Activated CD8-positive, alpha-beta memory T cell treated with anti-CD3 and anti-CD28 coated beads, Interleukin-2, amount 50 U/mL, for 24 hours (primary cell): ENCODE data around the gene JPH3.

ENCODE experiments used
- DNase-seq: peaks from one replicate; pipeline ENCODE4 v3.0.0-alpha.2; 2020; ENCODE audit errors: extremely low read depth

The JPH3 gene

DNA sequence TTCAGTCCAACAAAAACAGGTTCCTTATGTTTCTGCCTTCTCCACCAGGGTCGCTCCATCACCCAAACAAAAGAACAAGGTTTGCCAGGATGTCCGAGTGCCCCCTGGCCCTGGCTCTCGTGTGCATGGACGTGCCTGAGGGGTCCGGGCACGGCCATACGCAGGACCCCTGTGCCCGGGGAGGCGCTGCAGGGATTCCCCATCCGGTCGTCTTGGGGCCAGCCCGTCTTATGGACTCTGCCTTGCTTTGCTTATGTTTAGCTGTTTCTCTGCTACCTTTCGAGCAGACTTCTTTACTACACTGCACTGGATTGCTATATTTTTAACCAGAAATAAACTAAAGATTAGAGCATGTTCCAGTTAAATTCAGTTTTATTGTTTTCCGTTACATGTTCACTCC is 95.5 kb downstream of the JPH3 start:
- DNase-seq, result no peak

DNA sequence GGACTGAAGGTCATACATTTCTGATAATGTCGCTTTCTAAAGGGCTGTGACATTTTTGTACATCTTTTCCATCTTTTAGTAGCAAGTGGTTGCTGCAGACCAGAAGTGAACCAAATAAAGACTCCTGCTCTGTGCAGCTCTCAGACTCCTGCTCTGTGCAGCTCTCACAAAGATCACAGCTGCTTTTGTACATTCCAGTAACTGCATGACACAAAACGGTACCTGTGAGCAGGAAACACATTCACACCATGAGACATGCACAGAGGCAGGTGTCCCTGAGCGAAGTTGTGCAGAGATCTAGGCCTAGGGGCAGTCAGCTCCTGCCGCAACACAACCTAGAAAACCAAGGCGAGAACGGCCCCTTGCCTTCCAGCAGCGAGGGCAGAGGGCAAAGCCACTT is 95.9 kb downstream of the JPH3 start:
- no peak for DNase-seq

DNA sequence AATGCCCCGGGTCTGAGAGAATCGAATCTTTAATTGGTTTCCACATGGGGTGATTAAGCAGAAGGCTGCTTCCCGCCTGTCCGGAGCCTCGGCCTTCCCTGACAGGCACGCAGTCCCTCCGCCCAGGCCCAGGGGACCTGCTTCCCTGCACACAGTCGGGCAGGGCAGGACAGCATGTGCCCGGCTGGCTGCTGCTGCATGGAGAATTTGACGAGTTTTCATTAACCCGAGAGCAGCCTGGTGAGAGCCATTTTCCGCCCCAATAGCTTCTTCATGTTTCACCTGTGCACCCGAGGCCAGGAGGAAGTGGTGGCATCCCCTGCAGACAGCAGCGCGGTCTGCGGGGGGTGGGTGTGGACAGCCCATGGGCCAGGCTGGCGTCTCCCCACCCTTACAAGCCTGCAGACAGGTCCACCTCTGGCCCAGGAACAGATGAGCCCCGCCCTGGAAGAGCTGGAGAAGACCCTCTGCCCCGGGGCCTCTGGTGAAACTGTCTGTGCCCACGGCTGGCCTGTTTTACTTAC is 96.4 kb downstream of the JPH3 start:
- DNase-seq, result no peak

DNA sequence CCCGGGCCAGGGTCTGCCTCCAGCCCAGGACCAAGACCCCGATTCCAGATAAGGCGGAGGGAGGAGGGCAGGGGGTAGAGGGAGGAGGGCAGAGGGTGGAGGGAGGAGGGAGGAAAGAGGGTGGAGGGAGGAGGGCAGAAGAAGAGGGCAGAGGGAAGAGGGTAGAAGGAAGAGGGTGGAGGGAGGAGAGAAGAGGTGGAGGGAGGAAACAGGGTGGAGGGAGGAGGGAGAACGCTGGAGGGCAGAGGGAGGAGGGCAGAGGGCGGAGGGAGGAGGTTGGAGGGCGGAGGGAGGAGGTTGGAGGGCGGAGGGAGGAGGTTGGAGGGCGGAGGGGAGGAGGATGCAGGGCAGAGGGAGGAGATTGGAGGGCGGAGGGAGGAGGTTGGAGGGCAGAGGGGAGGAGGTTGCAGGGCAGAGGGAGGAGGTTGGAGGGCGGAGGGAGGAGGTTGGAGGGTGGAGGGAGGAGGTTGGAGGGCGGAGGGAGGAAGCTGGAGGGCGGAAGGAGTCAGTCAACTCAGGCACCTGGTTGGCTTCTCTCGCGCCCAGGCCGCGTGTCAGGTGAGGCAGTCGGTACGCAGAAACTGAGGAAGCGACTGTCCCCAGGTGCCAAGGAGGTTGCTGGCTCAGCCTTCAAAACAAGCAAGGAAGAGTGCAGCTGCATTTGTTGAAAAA is 98.2 kb downstream of the JPH3 start:
- DNase-seq, result no peak

DNA sequence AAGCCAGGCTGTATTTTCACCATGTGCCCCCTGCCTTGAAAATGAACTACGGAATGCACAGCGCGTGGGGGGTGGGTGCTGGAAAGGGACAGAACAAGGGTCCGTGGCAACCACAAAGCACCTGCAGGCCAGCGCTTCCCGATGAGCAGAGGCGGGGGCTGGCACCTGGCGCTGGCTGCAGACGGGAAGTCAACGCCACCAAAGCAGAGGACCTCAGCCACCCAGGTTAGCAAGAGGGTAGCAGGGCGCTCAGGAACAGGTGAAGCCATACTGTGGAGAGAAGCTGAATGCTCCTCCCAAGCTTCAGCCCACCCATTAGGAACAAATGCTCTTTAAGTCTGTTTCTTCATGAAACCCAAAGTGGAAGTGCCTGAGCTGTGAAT is 98.8 kb downstream of the JPH3 start:
- DNase-seq, result no peak

DNA sequence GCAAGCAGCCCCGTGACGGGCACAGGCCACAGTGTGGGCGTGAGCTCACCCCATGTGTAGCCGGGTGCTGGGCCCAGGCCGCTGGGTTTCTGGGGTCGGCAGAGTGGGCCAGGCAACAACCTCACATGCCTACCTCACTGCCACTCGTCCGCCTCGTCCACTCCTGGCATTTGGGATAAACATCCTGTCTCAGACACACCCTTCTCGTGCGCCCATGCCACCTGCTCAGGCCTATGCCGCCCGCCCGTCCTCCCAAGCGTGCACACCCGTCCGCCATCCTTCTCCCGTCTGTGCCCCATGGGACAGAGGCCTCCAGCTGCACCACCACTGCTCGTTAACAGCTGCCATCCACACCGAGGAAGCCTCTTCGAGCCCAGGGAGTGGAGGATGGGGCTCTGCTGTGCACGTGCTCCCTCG is 99.2 kb downstream of the JPH3 start:
- no peak for DNase-seq

DNA sequence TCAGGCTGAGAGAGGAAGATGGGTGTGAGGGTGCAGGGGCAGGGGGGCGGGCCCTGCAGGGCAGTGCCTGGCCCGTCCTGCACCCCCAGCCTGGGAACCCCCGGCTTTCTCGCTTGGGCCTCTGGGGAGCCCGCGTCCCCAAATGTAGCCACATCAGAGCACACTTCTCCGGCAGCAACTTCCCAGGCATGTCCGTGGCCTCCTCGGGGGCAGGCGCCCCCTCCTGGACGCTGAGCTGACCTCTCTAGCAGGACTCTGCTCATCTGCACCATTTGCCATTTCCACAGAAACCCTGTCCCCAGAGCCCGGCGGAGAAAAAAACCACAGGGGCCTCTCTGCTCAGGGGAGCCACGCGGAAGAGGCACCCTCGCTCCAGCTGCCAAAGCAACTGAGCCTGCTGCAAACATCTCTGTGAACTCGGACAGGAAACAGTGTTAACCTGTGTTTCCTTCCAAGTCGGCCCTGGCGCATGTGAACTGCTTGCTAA is 100.1 kb downstream of the JPH3 start:
- DNase-seq, result no peak

DNA sequence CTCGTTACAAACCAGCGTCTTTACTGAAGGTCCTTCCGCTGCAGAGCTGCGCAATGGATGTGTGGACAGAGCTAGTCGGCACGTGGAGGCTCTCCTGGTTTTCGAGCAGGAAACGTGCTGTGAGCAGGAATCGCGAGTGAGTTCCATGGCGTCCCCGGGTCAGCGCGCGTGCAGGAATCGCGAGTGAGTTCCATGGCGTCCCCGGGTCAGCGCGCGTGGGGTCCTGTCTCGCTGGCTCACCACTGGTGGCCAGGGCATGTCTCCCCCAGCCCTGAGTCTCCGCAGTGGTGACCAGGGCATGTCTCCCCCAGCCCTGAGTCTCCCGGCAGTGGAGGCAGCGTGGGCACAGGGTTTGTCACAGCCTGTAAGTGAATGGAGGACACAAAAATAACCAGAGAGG is 100.8 kb downstream of the JPH3 start:
- no peak for DNase-seq

DNA sequence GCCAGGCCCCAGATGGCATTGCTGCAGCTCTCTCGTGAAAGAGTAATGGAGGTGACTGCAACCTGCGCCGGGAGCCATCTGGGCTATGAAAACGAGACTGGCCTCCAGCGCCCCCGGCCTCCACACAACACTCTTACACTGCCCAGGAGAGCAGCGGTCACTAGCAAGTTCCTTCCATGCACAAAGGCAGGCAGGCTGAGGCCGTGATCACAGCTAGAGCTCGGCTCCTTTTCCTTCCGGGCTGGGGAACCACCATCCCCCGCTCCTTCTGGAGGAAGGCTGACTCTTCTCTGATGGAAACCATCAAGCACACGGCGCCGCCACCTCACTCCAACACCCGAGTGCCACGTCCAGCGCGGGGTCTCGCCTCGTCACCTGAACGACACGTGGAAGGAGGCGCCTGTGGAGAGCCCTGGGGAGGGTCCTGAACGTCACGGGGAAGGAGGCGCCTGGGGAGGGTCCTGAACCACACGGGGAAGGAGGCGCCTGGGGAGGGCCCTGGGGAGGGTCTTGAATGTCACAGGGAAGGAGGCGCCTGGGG is 101.6 kb downstream of the JPH3 start:
- DNase-seq, result no peak

DNA sequence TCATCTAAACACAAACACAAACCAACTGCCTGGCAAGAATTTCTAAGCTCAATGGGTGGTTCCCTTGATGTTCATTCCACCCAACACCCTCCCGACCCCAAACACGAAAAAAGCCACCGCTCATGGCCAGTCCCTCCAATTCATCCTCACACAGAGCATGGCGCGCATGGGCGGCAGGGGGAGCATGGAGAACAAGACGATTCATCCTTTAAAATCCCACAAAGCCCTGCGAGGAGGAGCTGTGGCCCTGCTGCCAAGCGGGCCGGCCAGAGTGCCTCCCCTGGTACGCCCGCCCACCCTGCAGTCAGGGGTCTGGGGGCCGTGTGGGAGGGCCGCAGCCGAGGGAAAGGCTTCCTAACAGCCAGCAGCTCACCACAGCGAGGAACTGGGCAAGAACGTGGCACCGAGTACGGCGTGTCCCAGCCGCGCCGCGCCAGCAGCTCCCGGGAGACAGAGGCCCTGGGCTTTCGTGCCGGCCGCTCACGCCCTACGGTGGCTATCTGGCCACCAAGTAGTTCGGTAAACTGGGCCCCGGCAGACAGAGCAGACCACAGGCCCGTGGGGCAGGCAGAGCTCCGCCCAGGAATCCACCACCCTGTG is 102.5 kb downstream of the JPH3 start:
- DNase-seq, result no peak

DNA sequence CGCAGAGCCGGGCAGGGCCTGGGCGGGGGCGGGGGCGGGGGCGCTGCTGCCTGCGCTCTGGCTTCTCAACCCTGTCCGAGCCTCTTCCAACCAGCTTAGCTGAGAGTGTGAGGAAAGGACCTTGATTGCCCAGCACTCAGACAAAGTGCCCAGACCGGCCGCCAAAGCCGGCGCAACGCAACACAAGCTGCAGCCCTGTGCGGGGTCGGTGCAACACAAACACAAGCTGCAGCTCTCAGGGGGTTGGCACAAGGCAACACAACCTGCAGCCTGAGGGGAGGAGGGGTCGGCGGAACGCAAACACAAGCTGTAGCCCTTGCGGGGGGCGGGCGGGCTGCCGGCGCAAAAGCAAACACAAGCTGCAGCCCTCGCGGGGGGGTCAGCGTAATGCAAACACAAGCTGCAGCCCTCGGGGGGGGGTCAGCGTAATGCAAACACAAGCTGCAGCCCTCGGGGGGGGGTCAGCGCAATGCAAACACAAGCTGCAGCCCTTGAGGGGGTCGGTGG is 103.5 kb downstream of the JPH3 start:
- no peak for DNase-seq

DNA sequence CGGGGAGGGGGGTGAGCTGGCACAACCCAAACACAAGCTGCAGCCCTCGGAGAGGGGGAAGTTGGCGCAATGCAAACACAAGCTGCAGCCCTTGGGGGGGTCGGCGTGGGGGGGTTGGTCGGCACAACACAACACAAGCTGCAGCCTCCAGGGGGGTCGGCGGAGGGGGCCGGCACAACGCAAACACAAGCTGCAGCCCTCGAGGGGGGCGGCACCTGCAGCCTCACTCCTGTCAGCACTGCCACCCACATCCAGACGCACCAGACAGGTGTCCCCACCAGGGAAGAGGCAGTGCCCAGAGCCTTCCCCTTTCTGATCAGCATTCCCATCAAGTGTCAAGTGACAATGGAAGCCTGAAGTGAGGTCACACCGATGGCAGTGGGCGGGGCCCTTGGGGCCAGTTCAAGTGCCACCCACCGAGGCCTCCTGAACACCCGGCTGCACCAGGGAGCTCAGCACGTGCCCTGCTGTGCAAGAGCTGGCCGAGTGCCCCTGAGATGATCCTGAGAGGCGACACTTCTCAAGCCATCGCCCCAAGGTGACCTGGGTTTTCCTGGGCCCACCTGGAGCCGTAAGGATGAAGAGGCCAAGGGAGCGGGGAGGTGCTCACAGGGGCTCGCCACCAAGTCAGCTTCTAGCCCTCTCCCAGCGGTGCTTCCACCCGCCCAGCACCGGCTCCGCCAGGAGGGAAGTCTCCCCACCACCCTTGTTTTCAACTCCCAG is 104.1 kb downstream of the JPH3 start:
- no peak for DNase-seq

DNA sequence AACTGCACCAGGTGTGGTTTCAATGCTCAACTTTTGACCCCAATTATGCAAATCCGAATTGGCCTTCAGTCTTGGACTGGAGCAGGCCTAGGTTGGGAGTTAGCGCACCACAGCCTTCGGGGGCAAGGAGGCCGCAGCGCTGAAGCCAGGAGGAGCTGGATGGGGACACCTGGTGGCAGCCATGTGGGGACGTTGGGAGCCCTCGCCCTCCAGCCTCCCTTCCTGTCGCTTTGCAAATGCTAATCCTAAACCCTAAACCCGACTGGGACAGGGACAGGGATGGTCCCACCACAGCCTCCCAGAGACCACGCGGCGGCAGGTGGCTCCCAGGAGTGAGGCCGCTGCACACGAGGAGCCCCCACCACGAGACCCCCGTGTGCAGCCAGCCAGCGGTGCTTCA is 104.8 kb downstream of the JPH3 start:
- no peak for DNase-seq

DNA sequence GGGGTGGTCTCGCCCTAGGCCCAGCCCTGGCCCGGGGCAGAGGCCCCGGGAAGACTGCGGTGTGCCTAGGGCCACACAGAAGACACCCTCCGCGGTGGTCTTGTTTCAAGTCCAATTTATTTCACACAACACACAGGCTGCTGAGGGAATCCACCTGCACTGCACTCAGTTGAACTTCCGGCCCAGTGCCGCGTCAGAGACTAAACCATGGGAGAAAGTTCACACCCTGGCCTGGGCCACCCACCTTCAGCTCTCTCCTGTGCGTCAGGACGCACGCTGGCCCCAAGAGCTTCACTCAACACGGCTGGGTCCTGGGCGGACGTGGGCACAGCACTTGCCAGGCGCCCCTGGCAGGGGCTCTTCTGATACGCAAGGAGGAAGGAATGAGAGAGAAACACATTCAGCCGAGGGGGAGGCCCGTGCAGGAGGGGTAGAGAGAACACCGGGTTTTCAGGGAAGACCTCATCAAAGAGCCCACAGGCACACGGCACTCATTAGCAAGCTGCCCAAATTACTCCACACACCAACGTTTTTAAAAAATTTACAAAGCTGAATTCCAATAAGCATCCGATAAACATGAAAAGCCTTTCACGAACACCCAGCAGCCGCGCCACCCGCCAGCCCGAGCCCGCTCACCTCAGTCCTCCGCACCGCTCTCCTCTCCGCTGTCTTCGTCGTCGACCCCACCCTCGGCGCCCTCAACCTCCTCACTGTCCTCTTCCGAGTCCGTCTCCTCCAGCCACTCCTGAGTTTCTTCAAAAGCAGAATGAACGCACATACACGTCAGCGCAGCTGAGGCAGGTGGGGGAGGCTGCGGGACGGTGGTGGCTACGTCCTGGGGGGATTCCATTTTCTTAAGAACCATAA is 105.6 kb downstream of the JPH3 start:
- DNase-seq, result no peak

DNA sequence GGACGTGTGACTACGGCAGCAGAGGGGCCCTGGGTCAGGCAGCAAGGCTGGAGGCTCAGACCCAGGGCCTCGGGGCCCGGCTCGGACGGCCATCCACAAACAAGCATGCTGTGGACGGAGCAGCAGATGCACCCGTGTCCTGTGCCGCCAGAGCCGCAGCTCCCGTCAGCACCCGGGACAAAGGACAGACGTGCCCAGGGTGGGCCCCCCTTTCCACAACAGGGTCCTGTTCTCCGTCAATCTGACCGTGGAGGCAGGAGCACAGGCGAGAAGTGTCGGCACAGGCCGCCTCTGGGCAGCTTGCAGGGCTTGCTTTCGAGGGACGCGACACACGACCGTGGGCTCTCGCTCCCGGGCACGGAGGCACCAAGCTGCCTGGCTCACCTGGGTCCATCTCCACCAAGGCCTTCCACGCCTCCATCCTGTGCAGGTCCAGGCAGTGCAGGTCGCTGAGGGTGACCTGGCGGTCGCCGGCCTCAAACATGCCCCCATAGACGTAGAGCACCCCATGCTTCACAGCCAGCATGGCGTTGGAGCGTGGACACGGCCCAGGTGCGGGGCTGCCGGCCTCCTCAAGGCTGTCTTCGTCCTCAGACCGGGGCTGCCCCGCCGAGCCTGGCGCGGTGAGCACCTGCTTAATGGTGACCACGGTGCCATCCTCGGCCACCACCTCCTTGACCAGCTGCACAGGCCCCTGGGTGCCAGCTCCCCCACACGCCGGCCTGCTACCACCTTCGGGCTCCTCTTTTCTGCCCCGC is 106.8 kb downstream of the JPH3 start:
- no peak for DNase-seq

DNA sequence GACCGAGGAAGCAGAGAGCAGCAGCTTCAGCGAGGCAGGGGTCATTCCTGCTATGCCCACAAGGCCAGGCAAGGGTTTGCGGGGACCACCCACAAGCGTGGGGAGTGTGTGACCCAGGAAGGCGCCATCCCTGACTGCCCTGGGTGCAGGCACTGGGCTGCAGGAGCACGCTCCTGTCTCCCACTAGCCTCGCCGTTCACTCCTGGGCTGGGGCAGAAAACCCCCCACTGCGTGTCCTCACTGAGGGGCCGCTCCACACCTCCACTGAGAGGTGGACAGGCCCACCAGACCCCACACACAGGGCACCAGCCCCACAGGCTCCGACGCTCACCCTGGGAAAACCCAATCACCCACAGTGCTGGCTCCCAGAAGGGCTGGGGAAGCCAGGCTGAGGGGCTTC is 107.4 kb downstream of the JPH3 start:
- no peak for DNase-seq

DNA sequence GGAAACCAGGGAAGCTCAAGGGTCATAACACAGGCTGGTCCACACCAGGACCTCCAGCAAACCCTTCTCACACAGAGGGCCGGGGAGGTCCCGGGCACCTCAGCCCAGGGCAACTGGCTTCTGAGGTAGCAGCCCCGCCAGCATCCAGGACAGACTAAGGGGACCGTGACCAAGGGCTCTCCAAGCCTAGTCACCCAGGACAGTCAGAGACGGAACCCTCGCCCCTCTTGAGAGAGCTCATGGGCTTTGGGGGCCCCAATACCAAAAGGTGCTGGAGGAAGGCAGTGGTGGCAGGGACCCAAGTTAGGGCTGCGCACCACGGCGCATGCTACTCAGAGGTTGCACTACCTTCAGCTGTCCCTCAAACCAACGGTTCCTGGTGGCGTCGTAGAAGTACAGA is 108.6 kb downstream of the JPH3 start:
- no peak for DNase-seq

DNA sequence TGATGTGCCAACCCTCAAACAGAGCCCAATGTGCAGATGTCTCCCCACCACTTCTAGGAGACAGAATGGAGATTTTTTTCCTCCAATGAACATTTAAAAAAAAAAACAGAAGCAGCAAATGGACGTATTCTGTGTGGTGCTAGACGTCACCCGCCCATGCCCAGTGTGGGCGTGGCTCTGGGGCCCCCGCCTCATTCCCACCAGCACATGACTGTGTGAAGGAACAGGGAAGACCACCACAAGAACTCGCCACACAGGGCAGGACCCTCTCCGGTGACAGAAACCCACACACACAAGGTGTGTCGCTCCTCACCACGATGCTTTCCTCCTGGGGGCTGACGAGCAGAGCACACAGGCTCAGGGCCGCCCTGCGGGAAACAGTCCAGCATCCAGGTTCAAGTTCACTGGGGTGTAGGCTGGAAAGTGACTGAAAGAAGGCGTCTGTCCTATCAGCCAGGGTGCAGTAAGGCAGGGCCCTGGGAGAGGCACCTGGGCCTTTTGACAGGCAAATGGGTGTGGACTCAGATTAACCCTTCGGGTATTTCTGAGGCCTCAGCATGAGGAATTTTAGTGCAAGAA is 110.0 kb downstream of the JPH3 start:
- no peak for DNase-seq

DNA sequence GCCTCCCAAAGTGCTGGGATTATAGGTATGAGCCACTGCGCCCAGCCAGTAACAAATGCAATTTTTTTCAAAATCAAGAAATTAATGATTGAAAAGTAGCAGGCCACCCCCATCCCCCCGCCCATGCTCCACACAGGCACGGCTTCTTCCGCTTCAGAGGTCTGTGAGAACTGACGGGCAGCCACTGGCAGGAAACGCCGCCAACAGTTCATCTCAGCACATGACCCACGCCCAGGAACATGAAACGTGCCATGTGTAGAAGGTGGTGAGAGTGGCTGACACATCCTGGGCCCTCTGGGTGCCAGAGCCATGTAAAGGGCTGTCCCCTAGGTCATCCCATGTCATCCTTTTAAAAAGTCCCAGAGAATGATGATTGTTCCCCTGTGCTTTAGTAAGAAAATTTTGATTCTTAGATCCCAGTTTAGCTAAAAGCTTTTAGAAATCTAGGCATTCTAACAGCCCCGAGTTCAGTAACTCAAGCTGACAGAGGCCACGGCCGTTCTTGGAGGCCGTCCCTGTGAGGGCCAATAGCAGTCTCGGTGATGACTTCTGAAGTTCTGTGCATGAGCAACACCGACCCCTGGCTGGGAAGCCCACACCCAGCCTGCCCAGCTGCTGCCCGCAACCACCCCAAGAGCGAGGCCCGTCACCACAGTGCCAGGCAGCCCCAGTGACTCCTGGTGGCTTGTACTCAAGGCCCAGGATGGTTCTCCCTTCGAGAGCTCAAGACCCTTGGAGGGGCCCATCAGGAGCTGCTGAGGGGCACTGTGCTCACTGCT is 111.3 kb downstream of the JPH3 start:
- peak; percentile 32 for DNase-seq

DNA sequence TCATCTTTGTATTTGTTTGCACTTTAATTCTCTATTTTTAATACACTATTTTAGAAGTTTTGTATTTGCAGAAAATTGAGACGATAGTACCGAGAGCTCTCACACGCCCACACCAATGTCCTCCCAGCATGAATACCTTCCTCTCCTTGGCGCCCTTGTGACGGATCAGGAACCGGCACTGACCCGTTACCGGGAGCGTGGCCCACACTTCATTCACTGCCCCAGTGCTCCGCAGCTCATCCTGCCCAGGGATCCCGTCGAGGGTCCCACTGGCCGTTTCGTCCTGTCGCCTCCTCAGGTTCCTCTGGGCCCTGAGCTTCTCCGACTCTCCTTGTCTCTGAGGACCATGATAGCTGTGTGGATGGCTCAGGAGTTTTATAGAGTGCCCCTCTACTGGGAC is 112.9 kb downstream of the JPH3 start:
- no peak for DNase-seq
